Measurements from ENCODE around the gene SSC5D.

The SSC5D gene

DNA sequence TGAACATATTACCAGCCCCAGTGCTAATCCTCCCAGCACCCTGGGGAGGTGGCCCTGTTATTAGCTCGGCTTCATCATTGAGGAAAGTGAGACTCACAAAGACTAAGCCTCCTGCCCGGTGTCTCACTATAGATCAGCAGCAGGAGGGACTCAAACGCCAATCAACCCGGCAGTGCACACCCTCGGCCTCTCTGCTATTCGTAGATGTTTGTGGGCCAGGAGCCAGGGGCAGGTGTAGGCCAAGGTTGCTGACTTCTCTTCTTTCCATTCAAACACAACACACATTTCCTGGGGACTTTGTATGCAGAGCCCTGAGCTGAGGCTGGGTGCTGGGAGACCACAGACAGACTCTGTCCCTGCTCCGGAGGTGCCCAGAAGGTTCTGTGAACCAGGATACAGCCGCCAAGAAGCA lies 66.5 kb downstream of the SSC5D start:
- H3K4me2 ChIP-seq (ENCODE audit: insufficient read depth, low read length): no peak overlapping the region
- no peak for DNase-seq

DNA sequence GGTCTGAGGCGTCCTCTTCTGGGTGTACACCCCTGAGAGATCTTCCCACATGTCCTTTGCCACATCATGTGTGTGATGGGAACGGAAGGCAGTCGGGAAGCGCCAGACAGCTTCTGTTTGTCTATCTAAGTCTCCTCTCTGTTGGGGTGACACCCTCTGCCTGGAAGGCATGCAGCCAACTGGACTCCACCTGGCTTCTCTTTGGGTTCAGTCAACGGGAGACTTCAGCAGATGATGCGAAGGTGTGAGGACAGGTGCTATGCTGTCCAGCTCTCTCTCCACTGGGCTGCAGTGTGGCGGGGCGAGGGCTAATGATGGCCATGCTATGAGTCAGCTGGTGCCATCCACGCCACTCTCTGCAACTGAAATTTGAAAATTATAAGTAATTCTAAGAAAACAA lies 71.4 kb downstream of the SSC5D start:
- Histone ChIP-seq H3K27me3 (ENCODE audit: insufficient read depth, low read length, poor library complexity) (no peaks in the 10 kb centered on the region), H3K9me3 (ENCODE audit: insufficient read depth, low read length, severe bottlenecking) (no peaks in the 10 kb centered on the region)

More for the DNA sequence above, 66.5 kb downstream of the SSC5D start:
- ATAC-seq (ENCODE audit: insufficient read depth, low read depth): no peak
- no peak overlapping the region for H2AFZ ChIP-seq (ENCODE audit: low read depth, low read length)
- H3K27me3 ChIP-seq (ENCODE audit: insufficient read depth, low read length, poor library complexity): no peaks in the 10 kb centered on the region
- H4K20me1 ChIP-seq (ENCODE audit: insufficient read depth, low read length): no peaks in the 10 kb centered on the region
- H3K4me3 ChIP-seq (ENCODE audit: low read depth in 1 of 2, low read length in 2 of 2): no peak overlapping the region
- H3K36me3 ChIP-seq (ENCODE audit: insufficient read depth, low read length): no peaks in the 10 kb centered on the region
- no peaks in the 10 kb centered on the region for H3K4me1 ChIP-seq (ENCODE audit: insufficient read depth, low read length)
- no peaks in the 10 kb centered on the region for H3K79me2 ChIP-seq (ENCODE audit: insufficient read depth, low read length)
- no peak overlapping the region for H3K9ac ChIP-seq (ENCODE audit: low read depth, low read length)
- H3K27ac ChIP-seq (ENCODE audit: low read length): no peak overlapping the region
- H3K9me3 ChIP-seq (ENCODE audit: insufficient read depth, low read length, severe bottlenecking): no peaks in the 10 kb centered on the region
- no peak for TF ChIP-seq EZH2 (IDR thresholded peaks at IDR 0.05; ENCODE audit: borderline replicate concordance, low read depth, low read length, severe bottlenecking)
- TF ChIP-seq, protein P1, sequence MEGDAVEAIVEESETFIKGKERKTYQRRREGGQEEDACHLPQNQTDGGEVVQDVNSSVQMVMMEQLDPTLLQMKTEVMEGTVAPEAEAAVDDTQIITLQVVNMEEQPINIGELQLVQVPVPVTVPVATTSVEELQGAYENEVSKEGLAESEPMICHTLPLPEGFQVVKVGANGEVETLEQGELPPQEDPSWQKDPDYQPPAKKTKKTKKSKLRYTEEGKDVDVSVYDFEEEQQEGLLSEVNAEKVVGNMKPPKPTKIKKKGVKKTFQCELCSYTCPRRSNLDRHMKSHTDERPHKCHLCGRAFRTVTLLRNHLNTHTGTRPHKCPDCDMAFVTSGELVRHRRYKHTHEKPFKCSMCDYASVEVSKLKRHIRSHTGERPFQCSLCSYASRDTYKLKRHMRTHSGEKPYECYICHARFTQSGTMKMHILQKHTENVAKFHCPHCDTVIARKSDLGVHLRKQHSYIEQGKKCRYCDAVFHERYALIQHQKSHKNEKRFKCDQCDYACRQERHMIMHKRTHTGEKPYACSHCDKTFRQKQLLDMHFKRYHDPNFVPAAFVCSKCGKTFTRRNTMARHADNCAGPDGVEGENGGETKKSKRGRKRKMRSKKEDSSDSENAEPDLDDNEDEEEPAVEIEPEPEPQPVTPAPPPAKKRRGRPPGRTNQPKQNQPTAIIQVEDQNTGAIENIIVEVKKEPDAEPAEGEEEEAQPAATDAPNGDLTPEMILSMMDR (IDR thresholded peaks at IDR 0.05; ENCODE audit: borderline replicate concordance, extremely low read depth, low read length, poor library complexity, severe bottlenecking): no peak

DNA sequence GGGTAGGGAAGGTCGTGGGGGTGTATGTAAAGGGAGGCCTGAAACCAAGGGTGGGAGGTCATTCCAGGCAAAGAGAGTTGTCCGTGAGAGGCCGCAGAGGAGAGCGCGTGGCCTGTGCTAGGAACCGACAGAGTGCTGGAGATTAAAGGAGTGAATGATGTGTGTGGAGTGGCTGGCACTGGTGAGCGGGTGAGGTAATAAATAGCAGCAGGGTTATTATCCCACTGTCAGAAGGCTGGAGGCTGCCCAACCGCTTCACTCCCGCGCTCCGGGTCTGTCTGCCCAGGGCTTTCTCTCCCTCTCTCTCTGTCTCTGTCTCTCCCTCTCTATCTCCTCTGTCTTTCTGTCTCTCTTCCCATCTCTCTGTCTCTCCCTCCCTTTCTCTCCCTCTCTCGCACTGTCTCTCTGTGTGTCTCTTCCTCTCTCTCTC lies 75.0 kb downstream of the SSC5D start:
- H4K20me1 ChIP-seq (ENCODE audit: insufficient read depth, low read length): no peaks in the 10 kb centered on the region
- no peaks in the 10 kb centered on the region for H3K79me2 ChIP-seq (ENCODE audit: insufficient read depth, low read length)
- no peak overlapping the region for H3K9ac ChIP-seq (ENCODE audit: low read depth, low read length)
- H3K9me3 ChIP-seq (ENCODE audit: insufficient read depth, low read length, severe bottlenecking): no peaks in the 10 kb centered on the region
- no peaks in the 10 kb centered on the region for H3K27me3 ChIP-seq (ENCODE audit: insufficient read depth, low read length, poor library complexity)
- DNase-seq: no peak
- H3K4me2 ChIP-seq (ENCODE audit: insufficient read depth, low read length): no peak overlapping the region
- H3K4me3 ChIP-seq (ENCODE audit: low read depth in 1 of 2, low read length in 2 of 2): no peak overlapping the region
- TF ChIP-seq EZH2 (IDR thresholded peaks at IDR 0.05; ENCODE audit: borderline replicate concordance, low read depth, low read length, severe bottlenecking): no peak
- TF ChIP-seq, protein P1 (IDR thresholded peaks at IDR 0.05; ENCODE audit: borderline replicate concordance, extremely low read depth, low read length, poor library complexity, severe bottlenecking): no peak
- H3K27ac ChIP-seq (ENCODE audit: low read length): no peak overlapping the region
- H3K36me3 ChIP-seq (ENCODE audit: insufficient read depth, low read length): no peaks in the 10 kb centered on the region
- no peaks in the 10 kb centered on the region for H3K4me1 ChIP-seq (ENCODE audit: insufficient read depth, low read length)
- no peak overlapping the region for H2AFZ ChIP-seq (ENCODE audit: low read depth, low read length)
- no peak for ATAC-seq (ENCODE audit: insufficient read depth, low read depth)

More for the DNA sequence above, 71.4 kb downstream of the SSC5D start:
- no peaks in the 10 kb centered on the region for H3K36me3 ChIP-seq (ENCODE audit: insufficient read depth, low read length)
- no peak overlapping the region for H3K27ac ChIP-seq (ENCODE audit: low read length)
- no peaks in the 10 kb centered on the region for H3K4me1 ChIP-seq (ENCODE audit: insufficient read depth, low read length)
- H3K9ac ChIP-seq (ENCODE audit: low read depth, low read length): no peak overlapping the region
- no peak for TF ChIP-seq EZH2 (IDR thresholded peaks at IDR 0.05; ENCODE audit: borderline replicate concordance, low read depth, low read length, severe bottlenecking)
- TF ChIP-seq, protein P1 (IDR thresholded peaks at IDR 0.05; ENCODE audit: borderline replicate concordance, extremely low read depth, low read length, poor library complexity, severe bottlenecking): no peak
- no peak overlapping the region for H2AFZ ChIP-seq (ENCODE audit: low read depth, low read length)
- no peaks in the 10 kb centered on the region for H3K79me2 ChIP-seq (ENCODE audit: insufficient read depth, low read length)
- ATAC-seq (ENCODE audit: insufficient read depth, low read depth) (no peak), DNase-seq (no peak)
- H4K20me1 ChIP-seq (ENCODE audit: insufficient read depth, low read length): no peaks in the 10 kb centered on the region
- no peak overlapping the region for H3K4me2 ChIP-seq (ENCODE audit: insufficient read depth, low read length)
- H3K4me3 ChIP-seq (ENCODE audit: low read depth in 1 of 2, low read length in 2 of 2): no peak overlapping the region

DNA sequence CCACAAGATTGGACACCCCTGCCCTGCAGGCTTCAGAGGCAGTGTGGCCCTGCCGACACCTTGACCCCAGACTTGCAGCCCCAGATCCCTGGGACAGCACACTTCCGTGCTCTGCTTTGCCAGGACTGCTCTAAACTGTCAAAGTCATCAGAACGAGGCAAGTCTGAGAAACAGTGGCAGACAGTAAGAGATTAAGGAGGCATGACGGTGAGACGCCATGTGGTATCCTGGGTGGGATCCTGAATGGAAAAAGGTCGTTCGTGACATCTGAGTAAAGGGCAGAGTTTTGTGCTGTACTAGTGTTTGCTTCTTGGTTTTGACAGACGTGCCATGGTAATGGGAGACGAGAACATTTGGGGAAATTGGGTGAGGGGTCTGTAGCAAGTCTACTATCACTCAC lies 78.6 kb downstream of the SSC5D start:
- no peak for ATAC-seq (ENCODE audit: insufficient read depth, low read depth)
- Histone ChIP-seq H4K20me1 (ENCODE audit: insufficient read depth, low read length) (no peaks in the 10 kb centered on the region), H3K9me3 (ENCODE audit: insufficient read depth, low read length, severe bottlenecking) (no peaks in the 10 kb centered on the region), H3K4me1 (ENCODE audit: insufficient read depth, low read length) (no peaks in the 10 kb centered on the region), H3K4me3 (ENCODE audit: low read depth in 1 of 2, low read length in 2 of 2) (no peak overlapping the region), H3K79me2 (ENCODE audit: insufficient read depth, low read length) (no peaks in the 10 kb centered on the region), H3K27me3 (ENCODE audit: insufficient read depth, low read length, poor library complexity) (no peaks in the 10 kb centered on the region), H3K27ac (ENCODE audit: low read length) (no peak overlapping the region), H2AFZ (ENCODE audit: low read depth, low read length) (no peak overlapping the region), H3K4me2 (ENCODE audit: insufficient read depth, low read length) (no peak overlapping the region), H3K36me3 (ENCODE audit: insufficient read depth, low read length) (no peaks in the 10 kb centered on the region), H3K9ac (ENCODE audit: low read depth, low read length) (no peak overlapping the region)
- TF ChIP-seq, protein P1 (IDR thresholded peaks at IDR 0.05; ENCODE audit: borderline replicate concordance, extremely low read depth, low read length, poor library complexity, severe bottlenecking): no peak
- no peak for TF ChIP-seq EZH2 (IDR thresholded peaks at IDR 0.05; ENCODE audit: borderline replicate concordance, low read depth, low read length, severe bottlenecking)
- no peak for DNase-seq

Data from DND-41 (cell line).